ENCODE data around the gene ZC3HAV1L. TPM values are rescaled to one million over a fixed set of nuclear protein-coding genes. Genes with fewer than 3 reads are reported as not detected.

Gene ZC3HAV1L
- total and polyA plus RNA-seq, 2 experiments from 2014 or later, result 2.0 to 11.3 TPM

DNA sequence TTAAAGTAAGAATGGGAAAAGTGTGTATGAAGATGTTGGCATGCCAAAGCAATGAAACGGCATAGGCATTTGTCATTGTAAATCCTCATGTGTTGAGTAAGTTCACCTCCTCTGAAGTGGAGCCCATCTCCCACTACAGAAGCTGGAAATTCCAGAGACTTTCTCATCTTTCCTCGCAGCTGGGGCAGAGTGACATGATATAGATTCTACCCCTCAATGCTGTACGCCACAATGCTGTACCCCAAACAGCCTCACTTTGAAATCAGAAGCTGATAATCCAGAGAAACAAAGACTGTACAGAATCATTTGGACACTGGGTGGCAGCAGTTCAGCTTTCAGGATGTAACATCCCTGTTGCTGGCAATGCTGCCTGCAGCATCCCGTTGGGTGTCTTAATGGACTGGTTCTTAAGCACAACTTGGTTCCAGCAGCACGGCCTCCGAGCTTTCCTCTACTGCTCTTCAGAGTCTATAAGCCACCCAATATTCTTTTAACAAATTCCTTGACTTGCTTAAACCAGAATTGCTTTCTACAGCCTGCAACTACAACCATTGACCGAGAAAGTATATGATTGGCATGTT is 18.8 kb downstream of the ZC3HAV1L start (continued):
- TF ChIP-seq, protein P1, sequence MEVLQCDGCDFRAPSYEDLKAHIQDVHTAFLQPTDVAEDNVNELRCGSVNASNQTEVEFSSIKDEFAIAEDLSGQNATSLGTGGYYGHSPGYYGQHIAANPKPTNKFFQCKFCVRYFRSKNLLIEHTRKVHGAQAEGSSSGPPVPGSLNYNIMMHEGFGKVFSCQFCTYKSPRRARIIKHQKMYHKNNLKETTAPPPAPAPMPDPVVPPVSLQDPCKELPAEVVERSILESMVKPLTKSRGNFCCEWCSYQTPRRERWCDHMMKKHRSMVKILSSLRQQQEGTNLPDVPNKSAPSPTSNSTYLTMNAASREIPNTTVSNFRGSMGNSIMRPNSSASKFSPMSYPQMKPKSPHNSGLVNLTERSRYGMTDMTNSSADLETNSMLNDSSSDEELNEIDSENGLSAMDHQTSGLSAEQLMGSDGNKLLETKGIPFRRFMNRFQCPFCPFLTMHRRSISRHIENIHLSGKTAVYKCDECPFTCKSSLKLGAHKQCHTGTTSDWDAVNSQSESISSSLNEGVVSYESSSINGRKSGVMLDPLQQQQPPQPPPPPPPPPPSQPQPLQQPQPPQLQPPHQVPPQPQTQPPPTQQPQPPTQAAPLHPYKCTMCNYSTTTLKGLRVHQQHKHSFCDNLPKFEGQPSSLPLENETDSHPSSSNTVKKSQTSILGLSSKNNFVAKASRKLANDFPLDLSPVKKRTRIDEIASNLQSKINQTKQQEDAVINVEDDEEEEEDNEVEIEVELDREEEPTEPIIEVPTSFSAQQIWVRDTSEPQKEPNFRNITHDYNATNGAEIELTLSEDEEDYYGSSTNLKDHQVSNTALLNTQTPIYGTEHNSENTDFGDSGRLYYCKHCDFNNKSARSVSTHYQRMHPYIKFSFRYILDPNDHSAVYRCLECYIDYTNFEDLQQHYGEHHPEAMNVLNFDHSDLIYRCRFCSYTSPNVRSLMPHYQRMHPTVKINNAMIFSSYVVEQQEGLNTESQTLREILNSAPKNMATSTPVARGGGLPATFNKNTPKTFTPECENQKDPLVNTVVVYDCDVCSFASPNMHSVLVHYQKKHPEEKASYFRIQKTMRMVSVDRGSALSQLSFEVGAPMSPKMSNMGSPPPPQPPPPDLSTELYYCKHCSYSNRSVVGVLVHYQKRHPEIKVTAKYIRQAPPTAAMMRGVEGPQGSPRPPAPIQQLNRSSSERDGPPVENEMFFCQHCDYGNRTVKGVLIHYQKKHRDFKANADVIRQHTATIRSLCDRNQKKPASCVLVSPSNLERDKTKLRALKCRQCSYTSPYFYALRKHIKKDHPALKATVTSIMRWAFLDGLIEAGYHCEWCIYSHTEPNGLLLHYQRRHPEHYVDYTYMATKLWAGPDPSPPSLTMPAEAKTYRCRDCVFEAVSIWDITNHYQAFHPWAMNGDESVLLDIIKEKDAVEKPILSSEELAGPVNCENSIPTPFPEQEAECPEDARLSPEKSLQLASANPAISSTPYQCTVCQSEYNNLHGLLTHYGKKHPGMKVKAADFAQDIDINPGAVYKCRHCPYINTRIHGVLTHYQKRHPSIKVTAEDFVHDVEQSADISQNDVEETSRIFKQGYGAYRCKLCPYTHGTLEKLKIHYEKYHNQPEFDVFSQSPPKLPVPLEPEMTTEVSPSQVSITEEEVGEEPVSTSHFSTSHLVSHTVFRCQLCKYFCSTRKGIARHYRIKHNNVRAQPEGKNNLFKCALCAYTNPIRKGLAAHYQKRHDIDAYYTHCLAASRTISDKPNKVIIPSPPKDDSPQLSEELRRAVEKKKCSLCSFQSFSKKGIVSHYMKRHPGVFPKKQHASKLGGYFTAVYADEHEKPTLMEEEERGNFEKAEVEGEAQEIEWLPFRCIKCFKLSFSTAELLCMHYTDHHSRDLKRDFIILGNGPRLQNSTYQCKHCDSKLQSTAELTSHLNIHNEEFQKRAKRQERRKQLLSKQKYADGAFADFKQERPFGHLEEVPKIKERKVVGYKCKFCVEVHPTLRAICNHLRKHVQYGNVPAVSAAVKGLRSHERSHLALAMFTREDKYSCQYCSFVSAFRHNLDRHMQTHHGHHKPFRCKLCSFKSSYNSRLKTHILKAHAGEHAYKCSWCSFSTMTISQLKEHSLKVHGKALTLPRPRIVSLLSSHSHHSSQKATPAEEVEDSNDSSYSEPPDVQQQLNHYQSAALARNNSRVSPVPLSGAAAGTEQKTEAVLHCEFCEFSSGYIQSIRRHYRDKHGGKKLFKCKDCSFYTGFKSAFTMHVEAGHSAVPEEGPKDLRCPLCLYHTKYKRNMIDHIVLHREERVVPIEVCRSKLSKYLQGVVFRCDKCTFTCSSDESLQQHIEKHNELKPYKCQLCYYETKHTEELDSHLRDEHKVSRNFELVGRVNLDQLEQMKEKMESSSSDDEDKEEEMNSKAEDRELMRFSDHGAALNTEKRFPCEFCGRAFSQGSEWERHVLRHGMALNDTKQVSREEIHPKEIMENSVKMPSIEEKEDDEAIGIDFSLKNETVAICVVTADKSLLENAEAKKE (CRISPR knock-in tag; IDR thresholded peaks at IDR 0.05), result no peak
- TF ChIP-seq POLR2AphosphoS5 (IDR thresholded peaks at IDR 0.05; ENCODE audit: low read depth) (no peak), JUNB (IDR thresholded peaks at IDR 0.05; ENCODE audit: unreplicated experiment) (no peak), EZH2phosphoT487 (IDR thresholded peaks at IDR 0.05; ENCODE audit: unreplicated experiment) (no peak), REST (IDR thresholded peaks at IDR 0.05; ENCODE audit: unreplicated experiment) (no peak), NANOG (IDR thresholded peaks at IDR 0.05; ENCODE audit: borderline replicate concordance) (no peak), EZH2 (IDR thresholded peaks at IDR 0.05; ENCODE audit: low read depth, unreplicated experiment) (no peak)

Data from GM23338 (cell line).